K562 (cell line): Measurements from ENCODE around the gene ANKRD34A. TPM values are rescaled to one million over a fixed set of nuclear protein-coding genes. Genes with fewer than 3 reads are reported as not detected.

Experiments
- BCL6 ChIP-seq: fragments of 250-450 bp; sonication (Bioruptor Pico); IDR thresholded peaks from 2 replicates; pipeline ENCODE4 v1.4.0; 2020
- BRF2 ChIP-seq: IDR thresholded peaks from 3 replicates; pipeline ENCODE4 v1.6.1; 2011; ENCODE audit warnings: borderline replicate concordance, mild to moderate bottlenecking; ENCODE audit not compliant: insufficient read length, insufficient read depth
- CBX1 ChIP-seq: sonication (generic); IDR thresholded peaks from 2 replicates; pipeline ENCODE4 v1.6.1; 2016; ENCODE audit warnings: antibody characterized with exemption, low read depth, mild to moderate bottlenecking
- CGGBP1 ChIP-seq: fragments of 250-450 bp; sonication (Bioruptor Pico); IDR thresholded peaks from 2 replicates; pipeline ENCODE4 v1.9.0; 2021; ENCODE audit warnings: mild to moderate bottlenecking
- FOSL1 ChIP-seq: fragments of 200-800 bp; sonication (Bioruptor generic); conservative IDR thresholded peaks from 2 replicates; pipeline ENCODE4 v1.6.1; 2016; ENCODE audit warnings: missing genetic modification characterization, missing compliant biosample characterization
- HDGF ChIP-seq: fragments of 450-650 bp; IDR thresholded peaks from 2 replicates; pipeline ENCODE4 v1.6.1; 2016
- HNRNPH1 ChIP-seq: fragments of 200-400 bp; formaldehyde crosslinking; optimal IDR thresholded peaks from 2 replicates; pipeline ENCODE3; 2017; ENCODE audit warnings: low read depth, mild to moderate bottlenecking, low read length, moderate library complexity
- IFI16 ChIP-seq: fragments of 250-450 bp; sonication (Bioruptor Pico); IDR thresholded peaks from 2 replicates; pipeline ENCODE4 v2.1.2; 2022; ENCODE audit warnings: mild to moderate bottlenecking, inconsistent platforms
- KLF6 ChIP-seq: fragments of 250-450 bp; sonication (Bioruptor Pico); IDR thresholded peaks from 2 replicates; pipeline ENCODE4 v1.4.0; 2020; ENCODE audit warnings: mild to moderate bottlenecking, moderate library complexity, borderline replicate concordance
- NCOA2 ChIP-seq, 2 experiments: fragments of 450-650 bp; IDR thresholded peaks; 2 replicates each; pipeline ENCODE4 v1.6.1; 2018; ENCODE audit warnings: mild to moderate bottlenecking in 2 of 2, moderate library complexity in 1 of 2; ENCODE audit not compliant: partially characterized antibody in 2 of 2
- RBM14 ChIP-seq: fragments of 200-400 bp; formaldehyde crosslinking; IDR thresholded peaks from 2 replicates; pipeline ENCODE4 v1.6.1; 2018; ENCODE audit warnings: low read depth, mild to moderate bottlenecking, low read length, moderate library complexity, borderline replicate concordance; ENCODE audit not compliant: insufficient read depth
- RBM25 ChIP-seq: fragments of 200-400 bp; formaldehyde crosslinking; IDR thresholded peaks from 2 replicates; pipeline ENCODE4 v1.6.1; 2018; ENCODE audit warnings: low read length, low read depth, moderate library complexity; ENCODE audit not compliant: severe bottlenecking
- SRSF7 ChIP-seq: fragments of 200-400 bp; formaldehyde crosslinking; optimal IDR thresholded peaks from 2 replicates; pipeline ENCODE3; 2017; ENCODE audit warnings: mild to moderate bottlenecking, low read depth, low read length
- TAF1 ChIP-seq: IDR thresholded peaks from 2 replicates; pipeline ENCODE4 v1.6.1; 2011; ENCODE audit warnings: mild to moderate bottlenecking, low read length, moderate library complexity; ENCODE audit not compliant: insufficient read depth, control insufficient read depth, severe bottlenecking; ENCODE audit errors: extremely low read depth
- TAF9B ChIP-seq: fragments of 450-650 bp; IDR thresholded peaks from 2 replicates; pipeline ENCODE4 v1.6.1; 2018; ENCODE audit warnings: mild to moderate bottlenecking; ENCODE audit not compliant: partially characterized antibody
- ZKSCAN3 ChIP-seq: fragments of 250-450 bp; sonication (Bioruptor Pico); IDR thresholded peaks from 2 replicates; pipeline ENCODE4 v1.4.0; 2020
- ZNF23 ChIP-seq: fragments of 250-450 bp; sonication (Bioruptor Pico); IDR thresholded peaks from 2 replicates; pipeline ENCODE4 v1.4.0; 2020; ENCODE audit warnings: mild to moderate bottlenecking
- ZNF318 ChIP-seq, 2 experiments: fragments of 450-650 bp; IDR thresholded peaks; 2 replicates each; pipeline ENCODE4 v1.6.1; 2016; ENCODE audit warnings: mild to moderate bottlenecking in 2 of 2, borderline replicate concordance in 1 of 2, low read depth in 1 of 2, moderate library complexity in 1 of 2
- ZNF785 ChIP-seq: fragments of 250-450 bp; sonication (Bioruptor Pico); IDR thresholded peaks from 2 replicates; pipeline ENCODE4 v1.4.0; 2020; ENCODE audit warnings: mild to moderate bottlenecking
- polyA plus RNA-seq, 8 experiments: library from polyadenylated mRNA; depleted of rRNA in 4 of 8; stranded (reverse) in 5 of 8; unstranded in 3 of 8; fragments of >200 nt; fragmentation: Nextera tagmentation in 2 of 8; fragmentation: Illumina TruSeq in 1 of 8; extraction: Ambion mirVana in 2 of 8; extraction: Trizol in 1 of 8; gene quantifications; 2 replicates each; pipeline versions ENCODE4 v1.2.1 to v1.2.3, GENCODE V29; 2011 to 2014; ENCODE audit warnings: inconsistent platforms in 1 of 8, missing spikeins in 1 of 8
- total RNA-seq, 7 experiments: library from RNA; depleted of rRNA in 6 of 7; stranded (reverse); fragments of >200 nt in 6 of 7; fragmentation: Illumina TruSeq in 2 of 7; extraction: Trizol in 2 of 7; gene quantifications; 2 replicates each; pipeline versions ENCODE4 v1.2.1 to v1.2.3, GENCODE V29; 2011 to 2021; ENCODE audit warnings: low replicate concordance in 1 of 7

Gene ANKRD34A
- total and polyA plus RNA-seq, 9 of the 15 experiments (the other 6 are each of a cell fraction or from before 2014, with no cell fraction given): 0.06 to 1.6 (median 0.43) TPM

GRCh38 chr1:145964328-145965118, at the start of gene ANKRD34A, which contains the start of gene POLR3GL (continued):
- TF ChIP-seq RBM25 (peak; percentile 39), TAF9B (peak; percentile 79), NCOA2 (IDR thresholded peaks at IDR 0.05; ENCODE audit: partially characterized antibody in 2 of 2) (no peak), BCL6 (no peak), RBM14 (no peak), IFI16 (CRISPR knock-in tag) (no peak), KLF6 (CRISPR knock-in tag) (no peak), ZNF318 (IDR thresholded peaks at IDR 0.05; ENCODE audit: borderline replicate concordance in 1 of 2, low read depth in 1 of 2) (no peak), TAF1 (peak; percentile 92), ZNF23 (CRISPR knock-in tag) (no peak), FOSL1 (tag) (no peak), CBX1 (0 out of 2 replicates have a peak, but pooled peaks have one; percentile 61), SRSF7 (no peak), ZKSCAN3 (CRISPR knock-in tag) (no peak), BRF2 (no peak), HDGF (no peak), CGGBP1 (no peak), ZNF785 (CRISPR knock-in tag) (no peak), HNRNPH1 (no peak)
